DOHH2 (cell line): ENCODE data around the gene MAML2.

Experiments used
- H3F3A ChIP-seq: fragments of 200-600 bp; sonication (generic), shearing (Covaris generic); 2 replicates; pipeline ENCODE4 v1.6.0; 2016; ENCODE audit warnings: antibody characterized with exemption, mild to moderate bottlenecking; ENCODE audit not compliant: control insufficient read depth, insufficient read depth
- H3K27ac ChIP-seq: fragments of 200-600 bp; sonication (generic); 2 replicates; pipeline ENCODE4 v1.5.1; 2014; ENCODE audit warnings: low read depth, mild to moderate bottlenecking, low read length, moderate library complexity
- H3K27me3 ChIP-seq: fragments of 200-600 bp; sonication (generic); 2 replicates; pipeline ENCODE4 v1.6.1; 2014; ENCODE audit warnings: mild to moderate bottlenecking, low read length, mixed read lengths; ENCODE audit not compliant: control insufficient read depth
- H3K36me3 ChIP-seq: fragments of 200-600 bp; sonication (generic); 2 replicates; pipeline ENCODE4 v1.6.1; 2014; ENCODE audit warnings: mild to moderate bottlenecking, low read length, moderate library complexity, mixed read lengths; ENCODE audit not compliant: control insufficient read depth
- H3K4me1 ChIP-seq: fragments of 200-600 bp; sonication (generic); 2 replicates; pipeline ENCODE4 v1.6.1; 2014; ENCODE audit warnings: mild to moderate bottlenecking, low read length, mixed read lengths; ENCODE audit not compliant: control insufficient read depth
- H3K4me2 ChIP-seq: fragments of 200-600 bp; sonication (generic); 2 replicates; pipeline ENCODE4 v1.6.0; 2014; ENCODE audit warnings: mild to moderate bottlenecking, low read length, moderate library complexity
- H3K4me3 ChIP-seq: fragments of 200-600 bp; sonication (generic); 2 replicates; pipeline ENCODE4 v1.5.1; 2014; ENCODE audit warnings: mild to moderate bottlenecking, low read length, mixed read lengths
- H3K79me2 ChIP-seq: fragments of 200-600 bp; sonication (generic); 2 replicates; pipeline ENCODE4 v1.6.1; 2014; ENCODE audit warnings: mild to moderate bottlenecking, low read length, mixed read lengths; ENCODE audit not compliant: control insufficient read depth
- H3K9me2 ChIP-seq: fragments of 200-600 bp; sonication (generic); replicated peaks from 2 replicates; pipeline ENCODE4 v1.6.1; 2014; ENCODE audit warnings: mild to moderate bottlenecking, low read length, mixed read lengths; ENCODE audit not compliant: control insufficient read depth
- H3K9me3 ChIP-seq: fragments of 200-600 bp; sonication (generic); 2 replicates; pipeline ENCODE4 v1.6.1; 2014; ENCODE audit warnings: antibody characterized with exemption, low read length, mixed read lengths; ENCODE audit not compliant: control insufficient read depth, insufficient read depth
- H4K20me1 ChIP-seq: fragments of 200-600 bp; sonication (generic); 2 replicates; pipeline ENCODE4 v1.6.0; 2014; ENCODE audit warnings: low read depth, mild to moderate bottlenecking, antibody characterized with exemption, low read length, moderate library complexity; ENCODE audit not compliant: control insufficient read depth, insufficient read depth
- CTCF ChIP-seq: fragments of 200-600 bp; sonication (generic); IDR thresholded peaks from one replicate; pipeline ENCODE4 v1.5.1; 2014; ENCODE audit warnings: antibody characterized with exemption, mild to moderate bottlenecking, low read depth, low read length; ENCODE audit not compliant: poor library complexity, severe bottlenecking
- EZH2phosphoT487 ChIP-seq: fragments of 200-600 bp; sonication (generic); IDR thresholded peaks from 2 replicates; pipeline ENCODE4 v1.6.1; 2017; ENCODE audit warnings: borderline replicate concordance, mild to moderate bottlenecking, antibody characterized with exemption, low read length, moderate library complexity, mixed read lengths

MAML2 gene

GRCh38 chr11:96111308-96111707 is 231.7 kb downstream of the MAML2 start:
- TF ChIP-seq EZH2phosphoT487 (no peak), CTCF (no peak)
- H3F3A ChIP-seq = no peaks in the 10 kb centered on the region
- no peaks in the 10 kb centered on the region for H3K9me2 ChIP-seq
- no peaks in the 10 kb centered on the region for H3K27me3 ChIP-seq
- H3K79me2 ChIP-seq = no peaks in the 10 kb centered on the region
- no peak overlapping the region for H3K4me2 ChIP-seq
- no peak overlapping the region for H3K4me3 ChIP-seq
- no peaks in the 10 kb centered on the region for H4K20me1 ChIP-seq
- no peaks in the 10 kb centered on the region for H3K9me3 ChIP-seq
- no peaks in the 10 kb centered on the region for H3K36me3 ChIP-seq
- H3K4me1 ChIP-seq = no peaks in the 10 kb centered on the region
- H3K27ac ChIP-seq = no peak overlapping the region

- H3K9me2 ChIP-seq = no peaks in the 10 kb centered on the region
- H3K27ac ChIP-seq = no peak overlapping the region
- no peaks in the 10 kb centered on the region for H3K36me3 ChIP-seq
- no peaks in the 10 kb centered on the region for H3K4me1 ChIP-seq
- no peaks in the 10 kb centered on the region for H3K9me3 ChIP-seq
- no peak overlapping the region for H3K4me2 ChIP-seq
- TF ChIP-seq CTCF (no peak), EZH2phosphoT487 (no peak)
- no peaks in the 10 kb centered on the region for H3K79me2 ChIP-seq
- H3K4me3 ChIP-seq = no peak overlapping the region
- no peaks in the 10 kb centered on the region for H3K27me3 ChIP-seq
- H3F3A ChIP-seq = no peaks in the 10 kb centered on the region
- H4K20me1 ChIP-seq = no peaks in the 10 kb centered on the region
These were observed 232.7 kb downstream of the MAML2 start for GRCh38 chr11:96110302-96110701.

- Histone ChIP-seq H3K4me3 (no peak overlapping the region), H3K27ac (no peak overlapping the region), H3K79me2 (no peaks in the 10 kb centered on the region), H3K9me3 (no peaks in the 10 kb centered on the region), H3F3A (no peaks in the 10 kb centered on the region), H3K4me1 (no peaks in the 10 kb centered on the region), H3K36me3 (no peaks in the 10 kb centered on the region), H3K9me2 (no peaks in the 10 kb centered on the region), H3K27me3 (no peaks in the 10 kb centered on the region), H3K4me2 (no peak overlapping the region), H4K20me1 (no peaks in the 10 kb centered on the region)
- TF ChIP-seq EZH2phosphoT487 (no peak), CTCF (no peak)
These were observed 233.5 kb downstream of the MAML2 start for GRCh38 chr11:96109331-96110030.
